ENCODE measurements around the gene CCDC40. TPM values are rescaled to one million over a fixed set of nuclear protein-coding genes. Genes with fewer than 3 reads are reported as not detected.

CCDC40 gene
- total and polyA plus RNA-seq, 2 of the 13 experiments (the other 11 are each of a cell fraction or from before 2014, with no cell fraction given): 4.1 to 5.5 TPM

DNA sequence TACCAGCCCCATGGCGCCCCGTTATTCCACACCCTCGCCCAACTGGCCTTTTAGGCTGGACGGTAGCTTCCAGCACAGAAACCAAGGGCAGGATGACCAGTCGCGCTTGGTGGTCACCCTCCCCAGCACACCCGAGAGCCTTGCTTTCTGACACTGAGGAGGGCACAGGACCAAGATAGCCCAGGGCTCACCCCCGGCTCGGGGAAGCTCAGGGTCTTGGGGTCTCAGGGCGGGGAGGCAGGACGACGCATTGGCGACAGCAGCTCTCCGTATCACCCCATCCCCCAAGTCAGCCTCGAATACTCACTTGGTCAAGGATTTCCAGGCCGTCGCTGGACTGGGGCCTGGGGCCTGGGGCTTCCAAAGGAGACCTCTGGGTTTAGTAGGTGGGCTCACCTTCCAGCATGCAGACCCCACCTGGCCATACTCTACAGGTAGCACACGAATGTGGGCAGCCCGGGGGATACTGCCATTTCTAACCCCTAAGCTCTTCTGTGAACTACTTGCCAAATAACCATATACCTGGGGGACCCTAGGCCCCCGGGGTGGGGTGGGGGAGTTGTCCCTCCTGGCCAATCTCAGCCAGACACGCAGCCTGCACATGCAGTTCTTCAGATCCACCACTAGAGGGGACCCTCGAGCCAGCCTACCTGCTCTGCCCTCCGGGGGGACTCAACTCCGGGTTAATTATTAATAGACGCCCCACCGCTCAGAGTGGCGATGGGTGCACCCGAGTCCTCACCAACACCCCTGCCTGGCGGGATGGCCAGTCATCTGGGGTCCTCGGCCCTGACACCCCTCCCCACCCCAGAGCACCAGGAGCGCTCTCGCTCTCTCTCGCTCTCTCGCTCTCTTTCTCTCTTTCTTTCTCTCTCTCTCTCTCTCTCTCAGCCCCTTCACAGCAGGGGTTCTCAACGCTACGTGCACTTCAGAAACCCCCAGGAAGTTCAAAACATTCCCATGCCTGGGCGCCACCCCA is 30.8 kb upstream of the CCDC40 start (continued):
- no peak for TF ChIP-seq EHMT2 (IDR thresholded peaks at IDR 0.05; ENCODE audit: borderline replicate concordance, low read depth, low read length)
- TF ChIP-seq, protein P1, sequence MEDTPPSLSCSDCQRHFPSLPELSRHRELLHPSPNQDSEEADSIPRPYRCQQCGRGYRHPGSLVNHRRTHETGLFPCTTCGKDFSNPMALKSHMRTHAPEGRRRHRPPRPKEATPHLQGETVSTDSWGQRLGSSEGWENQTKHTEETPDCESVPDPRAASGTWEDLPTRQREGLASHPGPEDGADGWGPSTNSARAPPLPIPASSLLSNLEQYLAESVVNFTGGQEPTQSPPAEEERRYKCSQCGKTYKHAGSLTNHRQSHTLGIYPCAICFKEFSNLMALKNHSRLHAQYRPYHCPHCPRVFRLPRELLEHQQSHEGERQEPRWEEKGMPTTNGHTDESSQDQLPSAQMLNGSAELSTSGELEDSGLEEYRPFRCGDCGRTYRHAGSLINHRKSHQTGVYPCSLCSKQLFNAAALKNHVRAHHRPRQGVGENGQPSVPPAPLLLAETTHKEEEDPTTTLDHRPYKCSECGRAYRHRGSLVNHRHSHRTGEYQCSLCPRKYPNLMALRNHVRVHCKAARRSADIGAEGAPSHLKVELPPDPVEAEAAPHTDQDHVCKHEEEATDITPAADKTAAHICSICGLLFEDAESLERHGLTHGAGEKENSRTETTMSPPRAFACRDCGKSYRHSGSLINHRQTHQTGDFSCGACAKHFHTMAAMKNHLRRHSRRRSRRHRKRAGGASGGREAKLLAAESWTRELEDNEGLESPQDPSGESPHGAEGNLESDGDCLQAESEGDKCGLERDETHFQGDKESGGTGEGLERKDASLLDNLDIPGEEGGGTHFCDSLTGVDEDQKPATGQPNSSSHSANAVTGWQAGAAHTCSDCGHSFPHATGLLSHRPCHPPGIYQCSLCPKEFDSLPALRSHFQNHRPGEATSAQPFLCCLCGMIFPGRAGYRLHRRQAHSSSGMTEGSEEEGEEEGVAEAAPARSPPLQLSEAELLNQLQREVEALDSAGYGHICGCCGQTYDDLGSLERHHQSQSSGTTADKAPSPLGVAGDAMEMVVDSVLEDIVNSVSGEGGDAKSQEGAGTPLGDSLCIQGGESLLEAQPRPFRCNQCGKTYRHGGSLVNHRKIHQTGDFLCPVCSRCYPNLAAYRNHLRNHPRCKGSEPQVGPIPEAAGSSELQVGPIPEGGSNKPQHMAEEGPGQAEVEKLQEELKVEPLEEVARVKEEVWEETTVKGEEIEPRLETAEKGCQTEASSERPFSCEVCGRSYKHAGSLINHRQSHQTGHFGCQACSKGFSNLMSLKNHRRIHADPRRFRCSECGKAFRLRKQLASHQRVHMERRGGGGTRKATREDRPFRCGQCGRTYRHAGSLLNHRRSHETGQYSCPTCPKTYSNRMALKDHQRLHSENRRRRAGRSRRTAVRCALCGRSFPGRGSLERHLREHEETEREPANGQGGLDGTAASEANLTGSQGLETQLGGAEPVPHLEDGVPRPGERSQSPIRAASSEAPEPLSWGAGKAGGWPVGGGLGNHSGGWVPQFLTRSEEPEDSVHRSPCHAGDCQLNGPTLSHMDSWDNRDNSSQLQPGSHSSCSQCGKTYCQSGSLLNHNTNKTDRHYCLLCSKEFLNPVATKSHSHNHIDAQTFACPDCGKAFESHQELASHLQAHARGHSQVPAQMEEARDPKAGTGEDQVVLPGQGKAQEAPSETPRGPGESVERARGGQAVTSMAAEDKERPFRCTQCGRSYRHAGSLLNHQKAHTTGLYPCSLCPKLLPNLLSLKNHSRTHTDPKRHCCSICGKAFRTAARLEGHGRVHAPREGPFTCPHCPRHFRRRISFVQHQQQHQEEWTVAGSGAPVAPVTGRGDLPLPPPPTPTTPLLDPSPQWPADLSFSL (CRISPR knock-in tag; IDR thresholded peaks at IDR 0.05): no peak
- no peak for TF ChIP-seq NR2C2 (CRISPR knock-in tag; IDR thresholded peaks at IDR 0.05; ENCODE audit: borderline replicate concordance)
- no peak for TF ChIP-seq U2AF2 (IDR thresholded peaks at IDR 0.05; ENCODE audit: low read depth, low read length)
- TF ChIP-seq NCOR1 (IDR thresholded peaks at IDR 0.05; ENCODE audit: borderline replicate concordance, low read length): peak; percentile 80; the same call in 1 of the 2 replicates
- TF ChIP-seq, protein P2, sequence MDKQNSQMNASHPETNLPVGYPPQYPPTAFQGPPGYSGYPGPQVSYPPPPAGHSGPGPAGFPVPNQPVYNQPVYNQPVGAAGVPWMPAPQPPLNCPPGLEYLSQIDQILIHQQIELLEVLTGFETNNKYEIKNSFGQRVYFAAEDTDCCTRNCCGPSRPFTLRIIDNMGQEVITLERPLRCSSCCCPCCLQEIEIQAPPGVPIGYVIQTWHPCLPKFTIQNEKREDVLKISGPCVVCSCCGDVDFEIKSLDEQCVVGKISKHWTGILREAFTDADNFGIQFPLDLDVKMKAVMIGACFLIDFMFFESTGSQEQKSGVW (CRISPR knock-in tag; IDR thresholded peaks at IDR 0.05; ENCODE audit: borderline replicate concordance): no peak
- TF ChIP-seq ZNF274 (CRISPR knock-in tag; IDR thresholded peaks at IDR 0.05): no peak
- TF ChIP-seq, protein P3, sequence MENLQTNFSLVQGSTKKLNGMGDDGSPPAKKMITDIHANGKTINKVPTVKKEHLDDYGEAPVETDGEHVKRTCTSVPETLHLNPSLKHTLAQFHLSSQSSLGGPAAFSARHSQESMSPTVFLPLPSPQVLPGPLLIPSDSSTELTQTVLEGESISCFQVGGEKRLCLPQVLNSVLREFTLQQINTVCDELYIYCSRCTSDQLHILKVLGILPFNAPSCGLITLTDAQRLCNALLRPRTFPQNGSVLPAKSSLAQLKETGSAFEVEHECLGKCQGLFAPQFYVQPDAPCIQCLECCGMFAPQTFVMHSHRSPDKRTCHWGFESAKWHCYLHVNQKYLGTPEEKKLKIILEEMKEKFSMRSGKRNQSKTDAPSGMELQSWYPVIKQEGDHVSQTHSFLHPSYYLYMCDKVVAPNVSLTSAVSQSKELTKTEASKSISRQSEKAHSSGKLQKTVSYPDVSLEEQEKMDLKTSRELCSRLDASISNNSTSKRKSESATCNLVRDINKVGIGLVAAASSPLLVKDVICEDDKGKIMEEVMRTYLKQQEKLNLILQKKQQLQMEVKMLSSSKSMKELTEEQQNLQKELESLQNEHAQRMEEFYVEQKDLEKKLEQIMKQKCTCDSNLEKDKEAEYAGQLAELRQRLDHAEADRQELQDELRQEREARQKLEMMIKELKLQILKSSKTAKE (CRISPR knock-in tag; IDR thresholded peaks at IDR 0.05; ENCODE audit: borderline replicate concordance): no peak
- no peak for TF ChIP-seq MATR3 (CRISPR knock-in tag; IDR thresholded peaks at IDR 0.05)
- no peak for TF ChIP-seq ADNP (CRISPR knock-in tag; IDR thresholded peaks at IDR 0.05)
- TF ChIP-seq, protein P4, sequence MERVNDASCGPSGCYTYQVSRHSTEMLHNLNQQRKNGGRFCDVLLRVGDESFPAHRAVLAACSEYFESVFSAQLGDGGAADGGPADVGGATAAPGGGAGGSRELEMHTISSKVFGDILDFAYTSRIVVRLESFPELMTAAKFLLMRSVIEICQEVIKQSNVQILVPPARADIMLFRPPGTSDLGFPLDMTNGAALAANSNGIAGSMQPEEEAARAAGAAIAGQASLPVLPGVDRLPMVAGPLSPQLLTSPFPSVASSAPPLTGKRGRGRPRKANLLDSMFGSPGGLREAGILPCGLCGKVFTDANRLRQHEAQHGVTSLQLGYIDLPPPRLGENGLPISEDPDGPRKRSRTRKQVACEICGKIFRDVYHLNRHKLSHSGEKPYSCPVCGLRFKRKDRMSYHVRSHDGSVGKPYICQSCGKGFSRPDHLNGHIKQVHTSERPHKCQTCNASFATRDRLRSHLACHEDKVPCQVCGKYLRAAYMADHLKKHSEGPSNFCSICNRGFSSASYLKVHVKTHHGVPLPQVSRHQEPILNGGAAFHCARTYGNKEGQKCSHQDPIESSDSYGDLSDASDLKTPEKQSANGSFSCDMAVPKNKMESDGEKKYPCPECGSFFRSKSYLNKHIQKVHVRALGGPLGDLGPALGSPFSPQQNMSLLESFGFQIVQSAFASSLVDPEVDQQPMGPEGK (CRISPR knock-in tag; IDR thresholded peaks at IDR 0.05): peak; percentile 95
- TF ChIP-seq CHCHD3 (CRISPR knock-in tag; IDR thresholded peaks at IDR 0.05): no peak
- TF ChIP-seq SIN3A (IDR thresholded peaks at IDR 0.05; ENCODE audit: borderline replicate concordance, low read depth, low read length): no peak
- TF ChIP-seq TEAD2 (CRISPR knock-in tag; IDR thresholded peaks at IDR 0.05): no peak
- no peak for TF ChIP-seq POLR2A (IDR thresholded peaks at IDR 0.05; ENCODE audit: insufficient read depth in 1 of 2, low read depth in 2 of 2, low read length in 2 of 2)
- no peak; the same call in 1 of the 2 replicates for TF ChIP-seq ZNF12 (CRISPR knock-in tag; IDR thresholded peaks at IDR 0.05)
- no peak for TF ChIP-seq MTF2 (CRISPR knock-in tag; IDR thresholded peaks at IDR 0.05; ENCODE audit: borderline replicate concordance)
- TF ChIP-seq ZNF557 (CRISPR knock-in tag; IDR thresholded peaks at IDR 0.05): no peak
